GM12865 (cell line): ENCODE measurements around the gene TGM4.

Experiments used
- DNase-seq: peaks from one replicate; pipeline ENCODE4 v3.0.0; 2010; ENCODE audit warnings: low read depth
- H3K4me3 ChIP-seq: 2 replicates; pipeline ENCODE4 v1.5.1; 2011; ENCODE audit warnings: mild to moderate bottlenecking, low read depth, low read length, control low read depth
- TF ChIP-seq, protein P1 (sequence below): IDR thresholded peaks from 2 replicates; pipeline ENCODE4 v1.5.1; 2011; ENCODE audit warnings: low read length, control low read depth, low read depth, inconsistent platforms; ENCODE audit not compliant: insufficient read depth; ENCODE audit errors: missing control alignments

The TGM4 gene

DNA sequence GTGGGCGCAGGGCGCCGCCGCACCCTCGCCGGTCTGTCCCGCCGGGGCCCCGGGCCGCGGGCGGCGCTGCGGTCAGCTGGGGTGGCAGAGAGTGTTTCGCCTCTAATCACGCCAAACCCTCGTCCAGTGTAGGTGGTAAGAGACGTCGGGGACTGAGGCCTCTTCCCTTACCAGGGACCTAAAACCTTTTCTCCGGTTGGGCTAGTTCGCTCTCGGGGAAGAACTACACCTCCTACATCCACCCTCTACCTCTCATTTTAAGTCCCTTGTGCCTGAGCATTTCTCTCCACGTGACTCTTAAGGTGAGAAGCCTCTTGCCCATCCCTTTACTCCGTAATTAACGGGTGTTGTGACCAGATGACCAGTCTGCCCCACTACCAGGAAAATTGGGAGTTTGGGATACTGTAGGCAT, 12.2 kb upstream of the TGM4 start:
- peak; percentile 52 for DNase-seq

DNA sequence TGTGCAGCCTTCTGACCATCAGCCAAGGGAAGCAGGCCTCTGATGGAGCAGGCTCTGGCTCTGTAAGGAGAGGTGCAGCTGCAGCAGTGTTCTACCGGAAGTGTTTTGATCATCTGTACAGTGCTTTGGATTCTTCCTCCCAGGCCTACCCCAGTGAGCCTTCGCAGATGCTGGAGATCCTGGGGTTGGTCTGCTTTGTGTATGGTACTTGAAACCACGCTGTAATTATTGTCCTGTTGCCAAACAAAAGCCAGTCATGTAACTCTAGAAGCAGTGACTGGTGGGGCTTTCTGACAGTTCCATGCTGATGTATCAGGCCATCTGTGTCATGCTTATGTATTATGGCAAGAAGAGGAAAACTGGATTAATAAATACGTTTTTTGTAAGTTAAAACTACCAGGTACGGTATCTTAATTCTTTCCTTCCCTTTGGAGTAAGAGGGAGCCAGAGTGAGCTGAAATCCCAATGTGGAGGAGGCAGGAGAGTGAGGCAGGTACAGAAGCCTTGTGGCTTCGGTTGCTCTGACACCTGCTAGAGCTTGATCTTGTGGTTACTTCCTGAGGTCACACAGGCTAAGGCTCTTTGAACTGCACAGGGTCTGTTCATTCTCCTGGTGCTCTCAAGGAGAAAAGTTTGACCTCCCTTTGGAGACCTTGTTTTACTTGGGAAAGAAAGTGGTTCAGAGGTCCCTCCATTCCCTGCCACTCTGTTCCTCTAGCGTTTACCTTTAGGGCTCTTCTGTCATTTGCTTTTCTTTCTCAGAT, 9.0 kb upstream of the TGM4 start:
- H3K4me3 ChIP-seq = no peak overlapping the region
- DNase-seq = no peak
- TF ChIP-seq, protein P1, sequence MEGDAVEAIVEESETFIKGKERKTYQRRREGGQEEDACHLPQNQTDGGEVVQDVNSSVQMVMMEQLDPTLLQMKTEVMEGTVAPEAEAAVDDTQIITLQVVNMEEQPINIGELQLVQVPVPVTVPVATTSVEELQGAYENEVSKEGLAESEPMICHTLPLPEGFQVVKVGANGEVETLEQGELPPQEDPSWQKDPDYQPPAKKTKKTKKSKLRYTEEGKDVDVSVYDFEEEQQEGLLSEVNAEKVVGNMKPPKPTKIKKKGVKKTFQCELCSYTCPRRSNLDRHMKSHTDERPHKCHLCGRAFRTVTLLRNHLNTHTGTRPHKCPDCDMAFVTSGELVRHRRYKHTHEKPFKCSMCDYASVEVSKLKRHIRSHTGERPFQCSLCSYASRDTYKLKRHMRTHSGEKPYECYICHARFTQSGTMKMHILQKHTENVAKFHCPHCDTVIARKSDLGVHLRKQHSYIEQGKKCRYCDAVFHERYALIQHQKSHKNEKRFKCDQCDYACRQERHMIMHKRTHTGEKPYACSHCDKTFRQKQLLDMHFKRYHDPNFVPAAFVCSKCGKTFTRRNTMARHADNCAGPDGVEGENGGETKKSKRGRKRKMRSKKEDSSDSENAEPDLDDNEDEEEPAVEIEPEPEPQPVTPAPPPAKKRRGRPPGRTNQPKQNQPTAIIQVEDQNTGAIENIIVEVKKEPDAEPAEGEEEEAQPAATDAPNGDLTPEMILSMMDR = no peak

More for the DNA sequence above, 12.2 kb upstream of the TGM4 start:
- peak overlapping the region; percentile 40 for H3K4me3 ChIP-seq
- TF ChIP-seq, protein P1 = no peak

DNA sequence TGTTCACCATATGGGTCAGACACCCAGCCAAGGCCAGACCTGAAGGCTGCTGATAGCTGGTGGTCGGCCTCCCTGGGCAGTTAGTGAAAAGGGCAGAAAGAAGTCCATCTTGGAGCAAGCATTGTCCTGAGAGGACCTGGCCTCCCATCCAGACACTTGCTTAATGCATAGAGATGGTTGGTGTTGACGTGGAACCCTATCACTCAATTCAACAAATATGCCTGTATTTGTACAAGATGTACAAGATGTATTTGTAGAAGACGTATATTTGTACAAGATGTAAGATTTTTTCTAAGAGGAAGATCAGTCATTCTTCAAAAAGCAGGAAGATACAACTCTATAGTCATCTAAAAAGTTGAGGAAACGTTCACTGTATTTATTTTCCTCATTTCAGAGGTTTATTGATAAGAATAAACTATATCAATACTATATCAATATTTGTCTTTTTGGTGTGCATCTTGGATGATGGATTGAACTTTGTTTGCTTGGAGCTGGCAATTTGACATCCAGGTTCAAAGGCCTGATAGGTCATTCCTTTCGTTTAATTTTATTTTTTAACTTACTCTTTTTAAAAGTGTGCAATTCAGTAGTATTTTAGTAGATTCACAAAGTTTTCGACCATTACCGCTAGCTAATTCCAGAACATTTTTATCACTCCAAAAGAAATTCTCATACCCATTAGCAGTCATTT, 6.8 kb upstream of the TGM4 start:
- DNase-seq = no peak
- TF ChIP-seq, protein P1 = no peak

DNA sequence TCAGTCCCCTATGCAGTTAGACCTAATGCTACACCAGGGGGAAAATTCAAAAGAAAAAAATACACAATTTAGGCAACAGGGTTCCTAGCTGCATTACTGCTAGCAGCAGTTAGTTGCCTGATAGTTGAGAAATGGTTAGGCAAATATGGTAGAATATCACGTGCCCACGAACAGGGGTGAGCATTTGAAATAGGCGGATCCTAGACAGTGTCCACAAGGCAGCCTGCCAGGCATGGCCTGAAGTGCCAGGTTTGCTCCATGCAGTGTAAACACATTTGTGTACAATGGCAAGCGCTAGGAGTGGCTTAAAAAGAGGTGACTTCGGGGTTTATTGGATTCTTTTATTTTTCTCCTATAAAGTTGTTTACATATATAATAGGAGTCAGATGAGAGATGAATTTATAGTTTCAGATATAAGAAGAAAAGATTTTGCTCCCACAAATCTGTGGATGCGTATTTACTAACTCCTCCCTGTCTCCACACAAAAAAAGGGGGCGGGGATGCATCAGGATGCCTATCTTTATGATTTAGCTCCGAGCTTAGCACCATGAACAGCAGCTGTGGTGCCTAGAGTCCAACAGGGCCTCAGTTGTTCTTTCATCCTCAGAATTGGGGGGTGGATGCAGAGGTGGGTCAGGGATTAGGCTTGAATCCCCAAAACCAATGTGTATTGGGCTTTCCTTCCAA, 3.9 kb upstream of the TGM4 start:
- TF ChIP-seq, protein P1 = no peak

More for the DNA sequence above, 6.8 kb upstream of the TGM4 start:
- H3K4me3 ChIP-seq = no peak overlapping the region

DNA sequence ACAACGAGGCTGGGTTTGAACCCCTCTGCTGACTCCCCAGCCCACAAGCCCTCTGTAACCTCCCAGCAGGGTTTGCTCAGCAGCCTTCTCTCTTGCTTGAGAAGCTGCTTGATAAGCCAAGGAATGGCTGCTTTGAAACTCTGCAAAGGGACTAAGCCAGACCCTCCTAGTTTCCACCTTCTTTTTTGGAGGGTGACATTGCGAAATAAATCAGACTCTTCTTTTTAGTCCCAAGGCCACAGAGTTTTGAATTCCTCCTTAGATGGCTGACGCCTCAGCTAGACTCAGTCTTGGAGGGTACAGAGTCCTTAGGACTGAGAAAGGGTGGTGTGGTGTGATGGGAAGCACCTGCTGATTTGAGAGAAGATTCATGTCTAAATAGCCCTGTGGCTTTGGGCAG, 1.2 kb downstream of the TGM4 start:
- no peak for DNase-seq
- TF ChIP-seq, protein P1 = no peak
- no peak overlapping the region for H3K4me3 ChIP-seq

More for the DNA sequence above, 3.9 kb upstream of the TGM4 start:
- H3K4me3 ChIP-seq = no peak overlapping the region
- DNase-seq = no peak

DNA sequence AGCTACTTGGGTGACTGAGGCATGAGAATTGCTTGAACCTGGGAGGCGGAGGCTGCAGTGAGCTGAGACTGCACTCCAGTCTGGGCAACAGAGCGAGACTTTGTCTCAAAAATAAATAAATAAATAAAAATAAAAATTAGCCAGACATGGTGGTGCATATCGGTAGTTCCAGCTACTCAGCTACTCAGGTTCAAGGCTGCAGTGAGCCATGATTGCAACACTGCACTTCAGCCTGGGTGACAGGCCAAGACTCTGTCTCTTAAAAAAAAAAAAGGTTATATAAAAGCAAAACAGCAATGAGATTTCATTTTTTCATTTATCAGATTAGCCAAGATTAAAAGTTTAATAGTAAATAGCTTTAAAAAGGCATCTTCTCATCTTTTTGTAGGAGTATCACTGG, 2.9 kb downstream of the TGM4 start:
- DNase-seq = no peak
- TF ChIP-seq, protein P1 = no peak
- H3K4me3 ChIP-seq = no peak overlapping the region
